Skeletal muscle tissue (tissue), 5 donors: ENCODE measurements around the gene OR56A4. TPM values are rescaled to one million over a fixed set of nuclear protein-coding genes. Genes with fewer than 3 reads are reported as not detected.
"Not testable (repeated sequence)": the region's sequence is repeated elsewhere in the genome, so short reads cannot be mapped to it uniquely, and the experiment has no call there.

Source experiments
- H3K27ac ChIP-seq: one replicate; pipeline ENCODE4 v1.7.0; 2013; ENCODE audit warnings: mild to moderate bottlenecking, low read depth, low read length, inconsistent platforms
- H3K27me3 ChIP-seq, 3 donors: one replicate each; pipeline ENCODE4 v1.7.0; 2013; ENCODE audit warnings: low read length in 3 of 3; ENCODE audit not compliant: control insufficient read depth in 3 of 3, insufficient read depth in 3 of 3
- H3K36me3 ChIP-seq, 3 donors: one replicate each; pipeline ENCODE4 v1.7.0; 2013; ENCODE audit warnings: low read length in 3 of 3; ENCODE audit not compliant: control insufficient read depth in 3 of 3, insufficient read depth in 3 of 3
- H3K4me1 ChIP-seq, 3 donors: one replicate each; pipeline ENCODE4 v1.7.0; 2013; ENCODE audit warnings: low read length in 3 of 3, mild to moderate bottlenecking in 3 of 3; ENCODE audit not compliant: control insufficient read depth in 3 of 3, insufficient read depth in 3 of 3
- H3K4me3 ChIP-seq, 3 donors: one replicate each; pipeline ENCODE4 v1.7.0; 2013; ENCODE audit warnings: low read length in 3 of 3
- H3K9ac ChIP-seq, 3 donors: one replicate each; pipeline ENCODE4 v1.7.0; 2013; ENCODE audit warnings: low read length in 3 of 3, mild to moderate bottlenecking in 3 of 3, moderate library complexity in 2 of 3, low read depth in 1 of 3
- H3K9me3 ChIP-seq, 3 donors: one replicate each; pipeline ENCODE4 v1.7.0; 2013; ENCODE audit warnings: low read length in 3 of 3; ENCODE audit not compliant: control insufficient read depth in 3 of 3
- small RNA-seq: library from RNA; depleted of rRNA; stranded (forward); fragments of <200 nt; gene quantifications from one replicate; pipeline ENCODE3, GENCODE V24; 2014
- total RNA-seq: library from RNA; depleted of rRNA; stranded (reverse); fragments of >200 nt; gene quantifications from one replicate; pipeline ENCODE4 v1.2.3, GENCODE V29; 2014
- donor health status: Osteomylitis.

Gene OR56A4
- total RNA-seq, 1 donor from 2014 or later: not detected

GRCh38 chr11:5967708-5968107, 39.0 kb downstream of the OR56A4 start:
- Histone ChIP-seq H3K27me3 (peaks cover 0 to 6% (median 0%) of the 10 kb centered on the region in 3 donors), H3K36me3 (no peaks in the 10 kb centered on the region), H3K9ac (no peak overlapping the region), H3K4me1 (no peaks in the 10 kb centered on the region), H3K4me3 (no peak overlapping the region), H3K27ac (no peak overlapping the region), H3K9me3 (peaks cover 0 to 4% (median 3%) of the 10 kb centered on the region in 3 donors)

GRCh38 chr11:5966958-5967357, 39.8 kb downstream of the OR56A4 start:
- H3K36me3 ChIP-seq: no peaks in the 10 kb centered on the region
- H3K4me3 ChIP-seq: no peak overlapping the region
- no peaks in the 10 kb centered on the region for H3K4me1 ChIP-seq
- H3K9ac ChIP-seq: no peak overlapping the region
- H3K27me3 ChIP-seq: peaks cover 0 to 1% (median 0%) of the 10 kb centered on the region in 3 donors
- H3K27ac ChIP-seq: no peak overlapping the region
- peaks cover 0 to 4% (median 3%) of the 10 kb centered on the region in 3 donors for H3K9me3 ChIP-seq

GRCh38 chr11:5960704-5961320, 45.9 kb downstream of the OR56A4 start:
- H3K4me1 ChIP-seq, H3K9ac ChIP-seq, H3K36me3 ChIP-seq, H3K27ac ChIP-seq, H3K9me3 ChIP-seq, H3K4me3 ChIP-seq, H3K27me3 ChIP-seq: not testable (repeated sequence)

- Histone ChIP-seq H3K4me1 (no peaks in the 10 kb centered on the region), H3K27me3 (no peaks in the 10 kb centered on the region), H3K4me3 (no peak overlapping the region), H3K27ac (no peak overlapping the region), H3K36me3 (no peaks in the 10 kb centered on the region), H3K9me3 (no peaks in the 10 kb centered on the region), H3K9ac (no peak overlapping the region)
Observed at GRCh38 chr11:5955586-5955985, 51.2 kb downstream of the OR56A4 start.

Small RNA genes within 50 kb of the gene (small RNA-seq; reads per million reads assigned to genes)
- not detected for gene RNA5SP329

Other genes starting within 250 kb of the OR56A4 start
- gene OR52N5, start 223.6 kb downstream of the OR56A4 start, total RNA-seq: not detected
- not detected for gene OR52N1, start 215.7 kb downstream of the OR56A4 start, total RNA-seq
- gene OR52N2, start 198.0 kb downstream of the OR56A4 start, total RNA-seq: not detected
- gene OR52E6, start 165.0 kb downstream of the OR56A4 start, total RNA-seq: not detected
- not detected for gene OR52E8, start 149.3 kb downstream of the OR56A4 start, total RNA-seq
- gene OR52E4, start 126.3 kb downstream of the OR56A4 start, total RNA-seq: not detected
- not detected for gene OR52E5, start 113.7 kb downstream of the OR56A4 start, total RNA-seq
- gene OR56A3, start 64.7 kb downstream of the OR56A4 start, total RNA-seq: not detected
- not detected for gene OR56A5, start 38.5 kb downstream of the OR56A4 start, total RNA-seq
- gene OR52L1, start 20.0 kb downstream of the OR56A4 start, total RNA-seq: not detected
- under 0.01 TPM for gene OR56A1, start 23.8 kb upstream of the OR56A4 start, total RNA-seq
- gene OR56B4, start 100.7 kb upstream of the OR56A4 start, total RNA-seq: not detected
- not detected for gene OR52B2, start 163.4 kb upstream of the OR56A4 start, total RNA-seq
- gene OR52W1, start 192.3 kb upstream of the OR56A4 start, total RNA-seq: not detected
- not detected for gene C11orf42, start 198.6 kb upstream of the OR56A4 start, total RNA-seq
- gene FHIP1B, start 227.7 kb upstream of the OR56A4 start, total RNA-seq: 8.9 TPM
- gene CNGA4, start 232.1 kb upstream of the OR56A4 start, total RNA-seq: not detected